ENCODE measurements around the gene TMEM158. TPM values are rescaled to one million over a fixed set of nuclear protein-coding genes. Genes with fewer than 3 reads are reported as not detected.
A peak's percentile ranks its signal among the peaks of the same experiment; 100 is the strongest.

Gene TMEM158
- polyA plus RNA-seq, 1 of the 3 experiments (the other 2 are of a cell fraction) = 76.4 TPM

DNA sequence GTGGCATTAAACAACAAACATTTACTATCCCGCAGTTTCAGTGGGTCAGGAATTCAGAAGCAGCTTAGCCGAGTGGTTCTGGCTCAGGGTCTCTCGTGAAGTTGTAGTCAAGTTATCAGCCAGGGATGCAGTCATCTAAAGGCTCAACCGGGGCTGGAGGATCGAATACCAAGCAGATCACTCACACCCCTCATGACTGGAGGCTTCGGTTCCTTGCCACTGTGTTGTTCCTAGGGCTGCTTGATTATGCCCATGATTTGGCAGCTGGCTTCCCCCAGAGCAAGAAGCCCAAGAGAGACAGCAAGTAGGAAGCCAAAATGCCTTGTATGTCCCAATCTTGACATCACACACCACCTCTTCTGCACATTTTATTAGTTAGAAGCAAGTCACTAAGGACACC, 46.0 kb downstream of the TMEM158 start:
- Histone ChIP-seq H4K20me1 (ENCODE audit: insufficient read depth) (no peaks in the 10 kb centered on the region), H3K9me2 (no peaks in the 10 kb centered on the region), H2AFZ (ENCODE audit: low read depth) (no peak overlapping the region), H3K4me2 (no peak overlapping the region), H3K4me3 (ENCODE audit: low read depth in 2 of 2, low read length in 1 of 2) (no peak overlapping the region), H3K36me3 (replicated peaks in 1 of 2; ENCODE audit: control insufficient read depth in 1 of 2, insufficient read depth in 2 of 2, low read length in 1 of 2) (no peaks in the 10 kb centered on the region), H3K79me2 (ENCODE audit: insufficient read depth) (no peaks in the 10 kb centered on the region), H3K9me3 (no peaks in the 10 kb centered on the region), H3F3A (replicated peaks; ENCODE audit: insufficient read depth) (no peaks in the 10 kb centered on the region), H3K27me3 (ENCODE audit: insufficient read depth) (no peaks in the 10 kb centered on the region), H3K27ac (ENCODE audit: low read depth in 2 of 2, low read length in 1 of 2) (no peak overlapping the region), H3K9ac (no peak overlapping the region), H3K4me1 (ENCODE audit: control insufficient read depth in 1 of 2, insufficient read depth in 2 of 2, low read depth in 1 of 2, low read length in 1 of 2) (peaks cover 7 to 12% of the 10 kb centered on the region in 2 experiments; a peak in 3 of 4 replicates)
- CTCF ChIA-PET = interaction anchor here (1.0 to 2.3 kb wide), 3 partner anchors 10 to 138 kb away, joined by 3 to 6 read pairs (median 6); no protein-coding TSS in a partner anchor
- no peak for TF ChIP-seq TAF1 (IDR thresholded peaks at IDR 0.05; ENCODE audit: borderline replicate concordance, low read depth, low read length)
- peak; percentile 43; the same call in 1 of the 2 replicates for TF ChIP-seq FOSL2 (IDR thresholded peaks at IDR 0.05; ENCODE audit: borderline replicate concordance, low read depth)
- TF ChIP-seq RFX5 (IDR thresholded peaks at IDR 0.05; ENCODE audit: low read length) = no peak
- POLR2A ChIA-PET = no interaction called here
- 83% methylated on average over 3 of the region's 6 CpGs for WGBS (ENCODE audit: low lambda C conversion rate)
- no peak for DNase-seq

GRCh38 chr3:45179163-45179562, 46.9 kb downstream of the TMEM158 start:
- Histone ChIP-seq H3K9me3 (no peaks in the 10 kb centered on the region), H3K4me3 (ENCODE audit: low read depth in 2 of 2, low read length in 1 of 2) (no peak overlapping the region), H3F3A (replicated peaks; ENCODE audit: insufficient read depth) (no peaks in the 10 kb centered on the region), H3K27me3 (ENCODE audit: insufficient read depth) (no peaks in the 10 kb centered on the region), H3K27ac (ENCODE audit: low read depth in 2 of 2, low read length in 1 of 2) (no peak overlapping the region), H3K9me2 (no peaks in the 10 kb centered on the region), H3K4me1 (ENCODE audit: control insufficient read depth in 1 of 2, insufficient read depth in 2 of 2, low read depth in 1 of 2, low read length in 1 of 2) (peaks cover 7 to 11% of the 10 kb centered on the region in 2 experiments; a peak in 3 of 4 replicates), H3K36me3 (replicated peaks in 1 of 2; ENCODE audit: control insufficient read depth in 1 of 2, insufficient read depth in 2 of 2, low read length in 1 of 2) (no peaks in the 10 kb centered on the region), H2AFZ (ENCODE audit: low read depth) (no peak overlapping the region), H3K79me2 (ENCODE audit: insufficient read depth) (no peaks in the 10 kb centered on the region), H4K20me1 (ENCODE audit: insufficient read depth) (no peaks in the 10 kb centered on the region), H3K4me2 (no peak overlapping the region), H3K9ac (no peak overlapping the region)
- TF ChIP-seq CHD2 (IDR thresholded peaks at IDR 0.05; ENCODE audit: low read length, partially characterized antibody) (no peak), MXI1 (IDR thresholded peaks at IDR 0.05; ENCODE audit: low read depth, low read length) (no peak), SMC3 (IDR thresholded peaks at IDR 0.05; ENCODE audit: low read depth, low read length) (no peak), FOXJ3 (CRISPR knock-in tag; IDR thresholded peaks at IDR 0.05) (no peak), POLR2AphosphoS5 (IDR thresholded peaks at IDR 0.05; ENCODE audit: low read depth, low read length) (no peak)
- TF ChIP-seq, protein P1, sequence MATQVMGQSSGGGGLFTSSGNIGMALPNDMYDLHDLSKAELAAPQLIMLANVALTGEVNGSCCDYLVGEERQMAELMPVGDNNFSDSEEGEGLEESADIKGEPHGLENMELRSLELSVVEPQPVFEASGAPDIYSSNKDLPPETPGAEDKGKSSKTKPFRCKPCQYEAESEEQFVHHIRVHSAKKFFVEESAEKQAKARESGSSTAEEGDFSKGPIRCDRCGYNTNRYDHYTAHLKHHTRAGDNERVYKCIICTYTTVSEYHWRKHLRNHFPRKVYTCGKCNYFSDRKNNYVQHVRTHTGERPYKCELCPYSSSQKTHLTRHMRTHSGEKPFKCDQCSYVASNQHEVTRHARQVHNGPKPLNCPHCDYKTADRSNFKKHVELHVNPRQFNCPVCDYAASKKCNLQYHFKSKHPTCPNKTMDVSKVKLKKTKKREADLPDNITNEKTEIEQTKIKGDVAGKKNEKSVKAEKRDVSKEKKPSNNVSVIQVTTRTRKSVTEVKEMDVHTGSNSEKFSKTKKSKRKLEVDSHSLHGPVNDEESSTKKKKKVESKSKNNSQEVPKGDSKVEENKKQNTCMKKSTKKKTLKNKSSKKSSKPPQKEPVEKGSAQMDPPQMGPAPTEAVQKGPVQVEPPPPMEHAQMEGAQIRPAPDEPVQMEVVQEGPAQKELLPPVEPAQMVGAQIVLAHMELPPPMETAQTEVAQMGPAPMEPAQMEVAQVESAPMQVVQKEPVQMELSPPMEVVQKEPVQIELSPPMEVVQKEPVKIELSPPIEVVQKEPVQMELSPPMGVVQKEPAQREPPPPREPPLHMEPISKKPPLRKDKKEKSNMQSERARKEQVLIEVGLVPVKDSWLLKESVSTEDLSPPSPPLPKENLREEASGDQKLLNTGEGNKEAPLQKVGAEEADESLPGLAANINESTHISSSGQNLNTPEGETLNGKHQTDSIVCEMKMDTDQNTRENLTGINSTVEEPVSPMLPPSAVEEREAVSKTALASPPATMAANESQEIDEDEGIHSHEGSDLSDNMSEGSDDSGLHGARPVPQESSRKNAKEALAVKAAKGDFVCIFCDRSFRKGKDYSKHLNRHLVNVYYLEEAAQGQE (IDR thresholded peaks at IDR 0.05; ENCODE audit: low read depth, low read length) = no peak
- TF ChIP-seq, protein P2, sequence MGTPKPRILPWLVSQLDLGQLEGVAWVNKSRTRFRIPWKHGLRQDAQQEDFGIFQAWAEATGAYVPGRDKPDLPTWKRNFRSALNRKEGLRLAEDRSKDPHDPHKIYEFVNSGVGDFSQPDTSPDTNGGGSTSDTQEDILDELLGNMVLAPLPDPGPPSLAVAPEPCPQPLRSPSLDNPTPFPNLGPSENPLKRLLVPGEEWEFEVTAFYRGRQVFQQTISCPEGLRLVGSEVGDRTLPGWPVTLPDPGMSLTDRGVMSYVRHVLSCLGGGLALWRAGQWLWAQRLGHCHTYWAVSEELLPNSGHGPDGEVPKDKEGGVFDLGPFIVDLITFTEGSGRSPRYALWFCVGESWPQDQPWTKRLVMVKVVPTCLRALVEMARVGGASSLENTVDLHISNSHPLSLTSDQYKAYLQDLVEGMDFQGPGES (IDR thresholded peaks at IDR 0.05; ENCODE audit: low read depth, low read length) = no peak
- POLR2A ChIA-PET = no interaction called here
- DNase-seq = no peak
- 100% methylated on average over 2 of the region's 3 CpGs for WGBS (ENCODE audit: low lambda C conversion rate)
- CTCF ChIA-PET = interaction anchor here (1.0 to 2.3 kb wide), 6 partner anchors 9 to 139 kb away, joined by 3 to 6 read pairs (median 4); no protein-coding TSS in a partner anchor

Measured in SK-N-SH (cell line).